22Rv1 (cell line): ENCODE data around the gene TK2.
A peak's percentile ranks its signal among the peaks of the same experiment; 100 is the strongest.

Source experiments
- H3K27ac ChIP-seq: fragments of 450-650 bp; 2 replicates; pipeline ENCODE4 v1.5.1; 2017
- CTCF ChIP-seq: fragments of 450-650 bp; IDR thresholded peaks from 2 replicates; pipeline ENCODE4 v1.5.1; 2017; ENCODE audit warnings: mild to moderate bottlenecking
- ZFX ChIP-seq: fragments of 450-650 bp; IDR thresholded peaks from 2 replicates; pipeline ENCODE4 v1.6.1; 2017; ENCODE audit warnings: antibody characterized with exemption, borderline replicate concordance

Gene TK2

GRCh38 chr16:66551788-66552285, 1.9 kb upstream of the TK2 start:
- TF ChIP-seq CTCF (no peak), ZFX (no peak)
- H3K27ac ChIP-seq, result peak overlapping the region; percentile 91

GRCh38 chr16:66551348-66551759, 1.4 kb upstream of the TK2 start:
- peak overlapping the region; percentile 91 for H3K27ac ChIP-seq
- no peak for TF ChIP-seq ZFX
- peak; percentile 31 for TF ChIP-seq CTCF

DNA sequence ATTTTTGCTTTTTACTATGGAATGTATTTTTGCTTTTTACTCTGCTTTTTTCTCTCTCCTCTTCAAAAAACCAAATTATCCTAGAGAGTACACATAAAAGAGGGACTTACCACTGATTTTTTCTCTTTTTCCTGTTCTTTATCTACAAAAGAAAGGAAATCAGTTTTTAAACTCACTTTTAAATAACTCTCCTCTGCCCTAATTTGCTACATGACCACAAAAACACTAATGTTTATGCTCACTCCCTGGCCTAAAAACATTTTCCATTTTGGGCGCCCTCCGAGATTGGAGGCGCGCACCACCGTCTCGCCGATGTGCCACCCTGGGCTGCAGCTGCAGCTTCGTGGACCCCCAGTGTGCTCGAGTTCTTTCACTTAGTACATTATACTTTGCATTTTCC, 1.1 kb downstream of the TK2 start:
- TF ChIP-seq ZFX (no peak), CTCF (no peak)
- H3K27ac ChIP-seq, result peak overlapping the region; percentile 91

GRCh38 chr16:66548068-66548467, 1.9 kb downstream of the TK2 start:
- H3K27ac ChIP-seq, result peak overlapping the region; percentile 91
- TF ChIP-seq ZFX (no peak), CTCF (no peak)

DNA sequence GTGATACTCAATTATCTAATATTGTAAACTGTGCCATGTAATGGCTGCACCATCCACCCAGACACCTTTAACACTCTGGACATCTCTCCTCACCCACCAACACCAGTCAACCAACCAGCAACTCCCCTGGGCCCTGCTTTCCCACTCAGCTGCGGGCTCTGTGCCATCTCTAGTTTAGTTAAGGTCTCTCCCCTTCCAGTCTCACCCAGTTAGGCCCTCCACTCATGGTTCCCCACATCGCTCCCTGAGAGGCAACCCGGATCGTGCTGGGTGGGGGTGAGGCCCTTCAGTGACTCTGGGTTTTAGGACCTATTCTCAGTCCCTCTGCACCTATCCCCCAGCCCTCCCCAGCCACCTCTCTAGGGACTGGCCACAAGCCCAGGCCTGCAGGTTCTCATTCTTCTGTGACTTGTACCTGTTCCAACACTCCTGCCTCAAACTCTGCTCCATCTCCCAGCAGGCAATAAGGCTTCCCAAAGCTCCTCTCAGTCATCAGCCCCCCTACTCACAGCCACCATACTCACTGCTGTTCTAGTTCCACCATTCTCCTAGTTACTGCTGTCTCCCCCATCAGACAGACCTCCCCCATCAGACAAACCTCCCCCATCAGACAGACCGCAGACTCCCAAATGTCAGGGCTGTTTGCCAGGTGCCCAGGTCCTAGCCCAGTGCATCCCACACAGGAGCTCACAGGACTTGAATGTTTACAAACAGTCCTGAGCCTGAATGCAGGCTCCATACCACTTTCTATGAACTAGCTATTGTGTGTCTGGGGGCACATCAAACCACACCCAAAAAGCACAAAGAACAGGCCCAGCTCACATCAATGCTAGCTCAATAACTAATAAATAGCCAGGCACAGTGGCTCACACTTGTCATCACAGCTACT, 2.6 kb downstream of the TK2 start:
- 0 out of 2 replicates have a peak overlapping the region, but pooled peaks have one; percentile 91 for H3K27ac ChIP-seq
- TF ChIP-seq CTCF (no peak), ZFX (no peak)

DNA sequence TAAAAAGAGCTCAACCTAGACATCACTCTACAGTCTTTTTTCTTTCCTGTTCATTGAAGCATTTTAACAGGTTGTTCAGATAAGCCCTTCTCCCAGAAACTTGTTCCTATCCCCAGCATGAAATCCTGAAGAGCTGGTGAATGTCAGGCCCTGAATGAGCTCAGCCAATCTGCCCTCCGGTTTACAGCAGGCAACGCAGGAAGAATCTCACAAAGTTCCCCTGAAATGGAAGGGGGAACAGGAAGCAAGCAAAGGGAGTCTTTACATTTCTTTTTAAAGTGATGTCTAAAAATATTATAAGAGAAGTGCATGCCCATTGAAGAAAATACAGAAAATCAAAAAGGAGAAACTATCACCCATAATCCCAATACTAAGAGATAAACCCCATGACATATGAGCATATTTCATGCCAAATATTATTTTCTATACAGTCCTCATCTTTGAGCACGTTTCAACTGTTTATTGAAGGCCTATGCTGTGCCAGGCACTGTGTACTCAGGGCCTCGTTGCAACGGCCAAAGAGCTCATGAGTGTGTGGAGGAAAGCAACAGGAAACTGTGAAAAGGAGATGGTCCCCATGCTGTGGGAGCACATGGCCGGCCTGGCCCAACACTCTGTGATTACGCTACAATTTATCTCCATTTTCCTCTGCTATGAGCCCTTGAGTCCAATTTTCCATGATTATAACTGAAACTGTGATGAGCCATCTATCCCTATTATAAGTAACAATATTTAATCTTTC, 5.7 kb downstream of the TK2 start:
- no peak for TF ChIP-seq CTCF
- no peak for TF ChIP-seq ZFX
- no peak overlapping the region for H3K27ac ChIP-seq
